Tibial nerve (tissue), 3 donors: ENCODE results near the gene SHLD2.

Experiments used
- CTCF ChIP-seq, 5 experiments: fragments of 200-600 bp in 3 of 5; fragments of 450-650 bp in 2 of 5; sonication (generic) in 3 of 5; IDR thresholded peaks; one replicate each; pipeline ENCODE4 v1.5.1; 2016 to 2019; ENCODE audit warnings: antibody characterized with exemption in 5 of 5, mild to moderate bottlenecking in 3 of 5, moderate library complexity in 2 of 5
- POLR2A ChIP-seq, 2 donors: fragments of 450-650 bp; IDR thresholded peaks; one replicate each; pipeline ENCODE4 v1.6.1; 2017; ENCODE audit warnings: antibody characterized with exemption in 2 of 2, mild to moderate bottlenecking in 2 of 2, moderate library complexity in 2 of 2

- TF ChIP-seq CTCF (IDR thresholded peaks at IDR 0.05) (no peak), POLR2A (IDR thresholded peaks at IDR 0.05) (no peak)
Measured at GRCh38 chr10:87089746-87090145, 5.3 kb upstream of the SHLD2 start.
